HFF-Myc (cell line): Measurements from ENCODE around the gene ANXA11.
"Not testable (repeated sequence)": the region's sequence is repeated elsewhere in the genome, so short reads cannot be mapped to it uniquely, and the experiment has no call there.

ENCODE experiments used
- DNase-seq: peaks from one replicate; pipeline ENCODE4 v3.0.0-alpha.2; 2011; ENCODE audit warnings: low read depth; ENCODE audit errors: extremely low read depth
- H3K4me3 ChIP-seq: replicated peaks from 2 replicates; pipeline ENCODE4 v1.5.1; 2011; ENCODE audit warnings: low read depth, mild to moderate bottlenecking, control low read depth, low read length
- TF ChIP-seq, protein P1 (sequence below): IDR thresholded peaks from 2 replicates; pipeline ENCODE4 v1.5.1; 2012; ENCODE audit warnings: mild to moderate bottlenecking, low read depth, low read length, control low read depth; ENCODE audit errors: missing control alignments

ANXA11 gene

DNA sequence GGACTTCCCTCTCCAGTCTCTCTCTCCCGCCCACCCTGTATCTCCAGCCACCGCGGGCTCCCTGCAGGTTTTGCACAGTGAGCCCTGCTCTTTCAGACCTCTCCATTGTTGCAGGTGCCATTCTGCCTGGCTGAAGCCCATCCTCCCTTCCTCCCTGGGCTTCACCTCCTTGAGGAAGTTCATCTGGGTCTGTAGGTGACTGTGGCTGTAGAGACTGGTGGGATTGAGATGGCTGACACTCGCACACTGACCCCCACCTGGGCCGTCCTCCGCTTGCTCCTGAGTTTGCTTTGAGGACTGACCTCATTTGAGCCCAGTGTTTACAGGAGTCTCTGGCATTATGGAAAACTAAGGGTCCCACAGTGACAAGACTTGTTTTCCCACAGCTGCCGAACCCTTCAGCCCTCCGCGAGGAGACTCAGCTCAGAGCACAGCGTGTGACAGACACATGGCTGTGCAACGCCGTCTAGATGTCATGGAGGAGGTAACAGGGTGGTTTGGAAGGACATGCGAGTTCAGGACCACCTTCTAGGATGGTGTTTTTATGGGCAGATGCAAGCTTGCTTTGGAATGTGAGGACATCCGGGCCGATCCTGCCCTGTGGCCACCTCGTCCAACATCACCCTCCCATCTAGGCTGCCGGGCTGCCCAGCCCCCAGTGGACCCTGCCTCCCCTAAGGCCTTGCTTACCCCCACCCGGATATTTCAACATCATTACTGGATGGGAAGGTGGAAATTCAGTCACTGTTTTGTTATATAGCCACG lies 63.5 kb downstream of the ANXA11 start:
- DNase-seq, result no peak
- TF ChIP-seq, protein P1, sequence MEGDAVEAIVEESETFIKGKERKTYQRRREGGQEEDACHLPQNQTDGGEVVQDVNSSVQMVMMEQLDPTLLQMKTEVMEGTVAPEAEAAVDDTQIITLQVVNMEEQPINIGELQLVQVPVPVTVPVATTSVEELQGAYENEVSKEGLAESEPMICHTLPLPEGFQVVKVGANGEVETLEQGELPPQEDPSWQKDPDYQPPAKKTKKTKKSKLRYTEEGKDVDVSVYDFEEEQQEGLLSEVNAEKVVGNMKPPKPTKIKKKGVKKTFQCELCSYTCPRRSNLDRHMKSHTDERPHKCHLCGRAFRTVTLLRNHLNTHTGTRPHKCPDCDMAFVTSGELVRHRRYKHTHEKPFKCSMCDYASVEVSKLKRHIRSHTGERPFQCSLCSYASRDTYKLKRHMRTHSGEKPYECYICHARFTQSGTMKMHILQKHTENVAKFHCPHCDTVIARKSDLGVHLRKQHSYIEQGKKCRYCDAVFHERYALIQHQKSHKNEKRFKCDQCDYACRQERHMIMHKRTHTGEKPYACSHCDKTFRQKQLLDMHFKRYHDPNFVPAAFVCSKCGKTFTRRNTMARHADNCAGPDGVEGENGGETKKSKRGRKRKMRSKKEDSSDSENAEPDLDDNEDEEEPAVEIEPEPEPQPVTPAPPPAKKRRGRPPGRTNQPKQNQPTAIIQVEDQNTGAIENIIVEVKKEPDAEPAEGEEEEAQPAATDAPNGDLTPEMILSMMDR, result no peak
- H3K4me3 ChIP-seq, result no peak overlapping the region

DNA sequence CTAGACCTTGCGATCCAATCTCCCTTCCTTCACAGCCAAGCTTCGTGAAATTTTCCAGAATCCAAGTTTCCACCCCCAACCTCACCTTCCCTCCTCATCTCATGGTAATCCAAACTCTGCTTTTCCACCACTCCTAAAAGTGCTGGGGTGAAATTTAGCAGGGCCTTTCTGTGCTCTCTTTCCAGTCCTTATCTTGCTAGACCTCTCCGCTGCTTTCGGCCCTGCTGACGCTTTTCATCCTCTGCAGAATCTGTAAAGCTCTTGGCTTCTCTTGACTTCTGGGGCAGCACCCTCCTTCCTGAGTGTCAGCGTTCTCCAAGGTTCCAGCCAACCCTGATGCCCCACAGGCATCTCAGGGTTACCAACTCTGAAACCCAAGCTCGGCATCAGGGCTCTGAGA lies 65.1 kb downstream of the ANXA11 start:
- TF ChIP-seq, protein P1, result no peak
- DNase-seq, result no peak
- no peak overlapping the region for H3K4me3 ChIP-seq

DNA sequence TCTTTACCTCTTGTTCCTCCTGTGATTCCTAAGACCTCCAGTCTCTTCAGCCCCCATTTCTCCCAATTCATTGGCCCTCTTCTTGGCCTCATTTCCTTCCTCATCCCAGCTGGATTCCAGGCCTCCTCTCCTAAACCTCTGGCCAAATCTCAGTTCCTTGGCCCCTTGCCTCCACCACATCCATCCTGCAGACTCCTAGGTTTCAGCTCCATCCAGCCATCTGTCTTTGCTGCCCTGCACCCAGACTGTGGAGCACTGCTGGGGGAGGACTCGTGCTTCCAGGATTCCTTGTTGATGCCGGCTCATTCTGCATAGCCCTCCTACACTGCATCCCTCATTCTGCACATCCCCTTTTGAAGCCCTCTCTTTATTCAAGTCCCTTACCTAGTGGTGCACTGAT lies 66.1 kb downstream of the ANXA11 start:
- H3K4me3 ChIP-seq, result no peak overlapping the region
- TF ChIP-seq, protein P1, result no peak
- no peak for DNase-seq

DNA sequence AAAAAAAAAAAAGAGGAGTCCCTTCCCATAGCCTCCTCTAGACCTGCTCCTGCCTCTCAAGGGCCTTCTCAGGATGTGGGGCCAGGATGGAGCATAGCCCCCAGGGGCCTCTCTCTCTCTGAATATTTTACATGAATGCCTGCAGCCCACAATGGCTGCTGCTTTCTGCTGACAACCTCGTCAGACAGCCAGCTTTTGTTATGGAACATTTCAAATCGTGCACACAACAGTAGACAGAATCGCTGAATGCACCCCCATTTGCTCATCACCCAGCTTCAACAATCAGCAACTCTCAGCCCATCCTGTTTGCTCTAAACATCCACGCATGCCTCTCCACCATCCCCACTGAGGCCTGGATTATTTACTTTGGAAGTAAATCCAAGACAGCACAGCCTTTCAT lies 67.4 kb downstream of the ANXA11 start:
- H3K4me3 ChIP-seq, result no peak overlapping the region
- no peak for DNase-seq
- TF ChIP-seq, protein P1, result no peak

DNA sequence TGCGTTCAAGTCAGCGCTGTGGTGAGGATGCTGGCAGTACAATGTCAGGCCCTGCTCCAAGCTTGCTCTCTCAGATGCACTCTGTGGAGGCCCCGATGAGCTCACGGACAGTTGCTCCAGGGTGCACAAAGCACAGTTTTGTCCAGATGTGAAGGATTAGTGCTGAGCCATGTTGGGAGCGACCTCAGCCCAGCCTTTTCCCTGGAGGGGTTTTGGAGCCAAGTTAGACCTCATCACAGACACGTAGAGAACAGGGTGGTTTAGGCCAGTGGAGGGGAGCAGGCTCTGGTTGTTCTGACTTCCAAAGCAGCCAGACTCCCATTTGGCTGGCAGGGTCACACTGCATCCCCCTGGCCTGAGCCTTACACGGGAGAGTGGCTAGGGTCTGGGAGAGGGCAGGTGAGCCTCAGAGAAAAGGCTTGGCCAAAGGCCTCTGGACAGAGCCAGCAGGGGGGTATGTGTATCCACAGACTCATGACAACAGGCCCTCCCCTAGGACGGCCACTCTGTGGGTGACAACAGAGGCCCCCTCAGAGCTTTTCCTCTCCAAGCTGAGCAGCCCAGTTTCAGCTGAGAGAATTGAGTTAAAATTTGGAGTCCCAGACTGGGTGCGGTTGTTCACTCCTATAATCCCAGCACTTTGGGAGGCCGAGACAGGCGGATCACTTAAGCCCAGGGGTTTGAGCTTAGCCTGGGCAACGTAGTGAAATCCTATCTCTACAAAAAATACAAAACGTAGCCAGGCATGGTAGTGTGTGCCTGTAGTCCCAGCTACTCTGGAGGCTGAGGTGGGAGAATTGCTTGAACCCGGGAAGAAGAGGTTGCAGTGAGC lies 68.1 kb downstream of the ANXA11 start:
- TF ChIP-seq, protein P1, result no peak
- H3K4me3 ChIP-seq, result no peak overlapping the region
- peak; percentile 73 for DNase-seq

DNA sequence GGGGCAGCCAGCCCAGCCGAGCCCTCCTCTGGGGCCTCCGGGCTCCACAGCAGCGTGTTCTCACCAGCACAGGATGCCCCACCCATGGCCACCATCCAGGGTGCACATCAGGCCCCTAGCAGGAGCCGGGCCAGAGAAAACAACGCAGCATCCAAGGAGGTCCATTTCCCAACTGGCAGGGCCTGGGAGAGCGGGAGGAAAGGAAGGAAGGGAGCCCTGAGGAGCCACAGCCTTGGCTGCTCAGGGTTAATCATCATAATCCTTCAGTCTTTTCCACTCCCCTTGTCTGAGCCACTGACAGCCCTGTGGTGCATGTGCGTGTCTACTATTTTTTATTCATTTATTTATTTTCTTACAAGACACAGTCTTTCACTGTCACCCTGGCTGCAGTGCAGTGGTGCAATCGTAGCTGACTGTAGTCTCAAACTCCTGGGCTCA lies 69.2 kb downstream of the ANXA11 start:
- peak; percentile 41 for DNase-seq
- TF ChIP-seq, protein P1, result no peak
- H3K4me3 ChIP-seq, result no peak overlapping the region

DNA sequence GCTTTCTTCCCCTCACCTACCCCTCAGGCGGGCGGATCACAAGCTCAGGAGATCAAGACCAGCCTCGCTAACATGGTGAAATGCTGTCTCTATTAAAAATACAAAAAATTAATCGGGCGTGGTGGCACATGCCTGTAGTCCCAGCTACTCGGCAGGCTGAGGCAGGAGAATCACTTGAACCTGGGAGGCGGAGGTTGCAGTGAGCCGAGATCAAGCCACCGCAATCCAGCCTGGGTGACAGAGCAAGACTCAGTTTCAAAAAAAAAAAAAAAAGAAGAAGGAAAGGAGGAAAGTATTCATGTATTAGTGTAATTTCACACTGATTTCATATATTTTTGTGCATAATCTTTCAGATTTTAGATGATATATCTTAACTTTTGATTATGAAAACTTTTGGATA lies 71.7 kb downstream of the ANXA11 start:
- peak overlapping the region; percentile 53 for H3K4me3 ChIP-seq
- not testable (repeated sequence) for DNase-seq
